GM12875 (cell line): ENCODE results near the gene PRKCA.

Experiments
- H3K4me3 ChIP-seq: one replicate; pipeline ENCODE4 v1.5.1; 2011; ENCODE audit warnings: low read depth, low read length, control low read depth
- TF ChIP-seq, protein P1 (sequence below): IDR thresholded peaks from 2 replicates; pipeline ENCODE4 v1.5.1; 2011; ENCODE audit warnings: low read depth, mild to moderate bottlenecking, control low read depth, inconsistent platforms, low read length, moderate library complexity, borderline replicate concordance; ENCODE audit not compliant: insufficient read depth

The PRKCA gene

DNA sequence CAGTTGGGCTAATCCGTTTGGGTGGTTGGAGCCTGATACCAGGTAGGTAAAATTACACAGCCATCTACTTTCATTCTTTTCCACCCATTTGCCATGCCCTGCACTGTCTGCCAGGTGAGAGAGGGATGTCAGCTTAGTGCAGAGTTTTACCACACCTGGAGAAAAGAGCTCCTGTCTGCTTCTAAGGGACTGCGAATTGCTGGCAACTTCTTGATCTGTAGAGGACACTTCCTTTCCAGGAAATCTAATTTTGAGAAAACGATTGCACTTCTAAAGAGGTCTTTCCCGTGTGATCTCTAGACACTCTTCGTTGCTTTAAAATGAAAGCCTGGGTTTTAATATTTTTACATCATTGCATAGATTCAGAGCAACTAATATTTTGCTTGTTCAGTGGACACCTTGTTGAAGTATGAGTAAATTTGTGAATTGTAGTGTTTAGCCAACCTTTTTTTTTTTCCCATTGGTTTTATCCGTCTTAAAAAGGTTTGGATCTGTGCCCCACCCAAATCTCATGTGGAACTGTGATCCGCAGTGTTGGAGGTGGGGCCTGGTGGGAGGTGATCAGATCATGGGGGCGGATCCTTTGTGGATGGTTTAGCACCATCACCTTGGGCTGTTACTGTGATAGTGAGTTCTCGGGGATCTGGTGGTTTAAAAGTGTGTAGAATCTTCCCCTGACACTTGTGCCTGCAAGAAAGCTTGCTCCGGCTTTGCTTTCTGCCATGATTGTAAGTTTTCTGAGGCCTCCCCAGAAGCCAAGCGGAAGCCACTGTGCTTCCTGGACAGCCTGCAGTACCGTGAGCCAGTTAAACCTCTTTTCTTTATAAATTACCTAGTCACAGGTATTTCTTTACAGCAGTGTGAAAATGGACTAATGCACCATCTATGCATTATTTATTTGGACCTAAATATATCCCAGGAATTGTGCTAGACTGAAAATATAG lies 104.6 kb downstream of the PRKCA start:
- no peak overlapping the region for H3K4me3 ChIP-seq
- TF ChIP-seq, protein P1, sequence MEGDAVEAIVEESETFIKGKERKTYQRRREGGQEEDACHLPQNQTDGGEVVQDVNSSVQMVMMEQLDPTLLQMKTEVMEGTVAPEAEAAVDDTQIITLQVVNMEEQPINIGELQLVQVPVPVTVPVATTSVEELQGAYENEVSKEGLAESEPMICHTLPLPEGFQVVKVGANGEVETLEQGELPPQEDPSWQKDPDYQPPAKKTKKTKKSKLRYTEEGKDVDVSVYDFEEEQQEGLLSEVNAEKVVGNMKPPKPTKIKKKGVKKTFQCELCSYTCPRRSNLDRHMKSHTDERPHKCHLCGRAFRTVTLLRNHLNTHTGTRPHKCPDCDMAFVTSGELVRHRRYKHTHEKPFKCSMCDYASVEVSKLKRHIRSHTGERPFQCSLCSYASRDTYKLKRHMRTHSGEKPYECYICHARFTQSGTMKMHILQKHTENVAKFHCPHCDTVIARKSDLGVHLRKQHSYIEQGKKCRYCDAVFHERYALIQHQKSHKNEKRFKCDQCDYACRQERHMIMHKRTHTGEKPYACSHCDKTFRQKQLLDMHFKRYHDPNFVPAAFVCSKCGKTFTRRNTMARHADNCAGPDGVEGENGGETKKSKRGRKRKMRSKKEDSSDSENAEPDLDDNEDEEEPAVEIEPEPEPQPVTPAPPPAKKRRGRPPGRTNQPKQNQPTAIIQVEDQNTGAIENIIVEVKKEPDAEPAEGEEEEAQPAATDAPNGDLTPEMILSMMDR, result no peak

DNA sequence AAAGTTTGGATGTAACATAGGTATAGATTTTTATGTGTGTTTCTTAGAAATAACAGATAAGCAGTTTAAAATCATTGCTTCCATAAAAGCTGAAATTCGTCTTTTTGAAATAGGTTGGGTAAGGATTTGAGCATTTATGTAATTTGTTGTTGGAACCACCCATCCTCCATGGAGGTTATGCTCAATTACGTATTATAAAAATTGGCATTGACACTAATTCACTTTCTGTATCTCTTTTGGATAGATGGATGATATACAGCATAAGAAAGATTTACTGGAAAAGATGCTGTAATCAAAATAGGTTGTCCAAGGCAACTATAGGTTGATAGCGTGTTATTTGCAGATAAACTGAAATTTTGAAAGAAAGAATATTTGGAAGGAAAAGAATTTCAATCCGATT lies 105.5 kb downstream of the PRKCA start:
- H3K4me3 ChIP-seq, result no peak overlapping the region
- TF ChIP-seq, protein P1, result no peak

DNA sequence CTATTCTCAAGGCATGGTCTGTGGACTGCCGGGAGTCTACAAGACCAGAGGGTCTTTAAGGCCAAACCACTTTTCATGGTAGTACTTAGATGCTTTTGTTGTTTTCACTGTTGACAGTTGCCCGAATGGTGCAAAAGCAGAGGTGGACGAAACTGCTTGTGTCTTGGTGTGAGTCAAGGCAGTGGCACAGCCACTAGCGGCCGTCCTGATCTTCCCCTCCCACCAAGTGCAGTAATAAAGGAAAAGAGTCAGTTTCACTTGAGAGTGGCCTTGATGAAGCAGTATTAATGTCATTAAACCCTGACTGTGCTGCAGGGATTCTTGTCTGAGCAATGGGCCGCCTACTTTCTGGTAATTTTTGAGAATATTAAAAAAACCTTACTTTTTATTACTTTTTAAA lies 109.1 kb downstream of the PRKCA start:
- H3K4me3 ChIP-seq, result no peak overlapping the region
- TF ChIP-seq, protein P1, result no peak

DNA sequence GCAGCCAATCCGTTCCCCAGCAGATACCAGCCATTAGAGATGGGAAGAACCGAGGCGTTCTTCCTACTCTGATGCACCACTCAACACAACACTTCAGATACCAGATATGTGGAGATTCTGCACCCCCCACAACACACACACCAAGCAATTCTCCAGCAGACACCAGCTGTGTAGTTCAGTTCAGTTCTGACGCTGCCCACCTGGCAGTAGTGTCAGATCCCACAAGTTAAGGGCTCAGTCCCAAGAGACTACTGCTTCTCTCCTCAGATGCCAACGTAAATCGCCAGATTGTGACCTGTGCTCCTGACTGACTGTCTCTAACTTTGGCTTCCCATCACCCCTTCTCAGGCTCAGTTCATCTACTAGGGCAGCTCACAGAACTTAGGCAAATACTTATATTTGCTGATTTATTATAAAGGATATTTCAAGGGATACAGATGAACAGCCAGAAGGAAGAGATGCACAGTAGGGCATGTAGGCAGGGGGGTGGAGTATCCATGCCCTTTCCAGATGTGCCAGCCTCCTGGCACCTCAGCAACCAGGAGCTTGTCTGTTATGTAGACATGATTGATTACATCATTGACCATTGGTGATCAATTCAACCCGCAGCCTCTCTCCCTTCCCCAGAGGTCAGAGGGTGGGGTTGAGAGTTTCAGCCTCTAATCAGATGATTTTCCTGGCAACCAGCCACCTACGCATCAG lies 110.6 kb downstream of the PRKCA start:
- TF ChIP-seq, protein P1, result no peak
- H3K4me3 ChIP-seq, result no peak overlapping the region

DNA sequence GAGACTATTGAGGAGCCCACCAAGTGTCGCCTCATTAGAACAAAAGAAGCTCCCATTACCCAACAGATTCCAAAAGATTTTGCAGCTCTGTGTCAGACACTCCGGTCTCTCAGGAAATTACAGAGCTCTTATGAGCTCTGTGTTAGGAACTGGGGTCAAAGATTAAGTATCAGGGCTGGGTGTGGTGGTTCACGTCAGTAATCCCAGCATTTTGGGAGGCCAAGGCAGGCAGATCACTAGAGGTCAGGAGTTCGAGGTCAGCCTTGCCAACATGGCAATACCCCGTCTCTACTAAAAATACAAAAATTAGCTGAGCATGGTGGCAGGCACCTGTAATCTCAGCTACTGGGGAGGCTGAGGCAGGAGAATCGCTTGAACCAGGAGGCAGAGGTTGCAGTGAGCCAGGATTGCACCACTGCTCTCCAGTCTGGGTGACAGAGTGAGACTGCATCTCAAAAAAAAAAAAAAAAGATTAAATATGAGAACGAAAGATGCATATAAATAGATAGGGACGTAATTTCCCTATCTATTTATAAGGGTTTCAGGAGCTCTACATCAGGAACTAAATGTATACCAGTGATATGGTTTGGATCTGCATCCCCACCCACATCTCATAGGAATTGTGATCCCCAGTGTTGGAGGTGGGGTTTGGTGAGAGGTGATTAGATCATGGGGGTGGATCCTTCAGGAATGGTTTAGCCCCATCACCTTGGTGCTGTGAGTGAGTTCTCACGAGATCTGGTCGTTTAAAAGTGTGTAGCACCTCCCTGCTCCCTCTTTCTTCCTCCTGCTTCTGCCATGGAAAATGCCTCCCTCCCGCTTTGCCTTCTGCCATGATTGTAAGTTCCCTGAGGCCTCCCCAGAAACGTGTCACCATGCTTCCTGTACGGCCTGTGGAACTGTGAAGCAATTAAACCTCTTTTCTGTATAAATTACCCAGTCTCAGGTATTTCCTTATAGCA lies 111.4 kb downstream of the PRKCA start:
- no peak overlapping the region for H3K4me3 ChIP-seq
- TF ChIP-seq, protein P1, result no peak

DNA sequence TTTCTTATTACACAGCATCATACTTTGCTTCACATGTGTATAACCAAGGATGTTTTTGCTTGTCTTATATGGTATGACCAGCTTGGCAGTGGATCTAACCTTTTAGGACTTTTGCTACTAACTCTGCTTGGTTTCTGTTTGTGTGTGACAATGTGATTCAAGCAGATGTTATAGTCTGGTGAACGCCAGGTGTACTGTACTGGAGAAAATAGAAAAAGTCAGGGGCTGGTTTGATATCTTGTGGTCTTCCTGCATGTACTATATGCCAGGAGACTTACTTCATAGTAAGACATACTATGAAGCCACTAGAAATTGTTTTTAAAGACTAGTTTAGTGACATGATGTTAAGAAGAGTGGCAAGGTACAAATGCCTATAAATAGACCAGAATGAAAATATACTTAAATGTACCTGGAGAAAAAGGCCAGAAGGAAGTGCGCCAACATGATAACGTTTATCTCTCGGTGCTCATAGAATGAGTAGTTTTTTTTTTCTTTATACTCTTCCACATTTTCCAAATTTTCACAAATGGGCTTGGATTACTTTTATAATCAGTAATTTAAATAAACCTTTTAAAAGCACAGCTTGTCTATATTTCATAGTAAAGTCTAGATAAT lies 112.3 kb downstream of the PRKCA start:
- TF ChIP-seq, protein P1, result no peak
- H3K4me3 ChIP-seq, result no peak overlapping the region
